HG03108 (cell line): ENCODE data around the gene ERP29.
A peak's percentile ranks its signal among the peaks of the same experiment; 100 is the strongest.
"Not testable (repeated sequence)": the region's sequence is repeated elsewhere in the genome, so short reads cannot be mapped to it uniquely, and the experiment has no call there.

Source experiments
- ATAC-seq: cut with Tn5 transposase; IDR thresholded peaks from one replicate; pipeline ENCODE4 v1.9.1; 2021; ENCODE audit warnings: moderate library complexity; ENCODE audit not compliant: unreplicated experiment

Gene ERP29

DNA sequence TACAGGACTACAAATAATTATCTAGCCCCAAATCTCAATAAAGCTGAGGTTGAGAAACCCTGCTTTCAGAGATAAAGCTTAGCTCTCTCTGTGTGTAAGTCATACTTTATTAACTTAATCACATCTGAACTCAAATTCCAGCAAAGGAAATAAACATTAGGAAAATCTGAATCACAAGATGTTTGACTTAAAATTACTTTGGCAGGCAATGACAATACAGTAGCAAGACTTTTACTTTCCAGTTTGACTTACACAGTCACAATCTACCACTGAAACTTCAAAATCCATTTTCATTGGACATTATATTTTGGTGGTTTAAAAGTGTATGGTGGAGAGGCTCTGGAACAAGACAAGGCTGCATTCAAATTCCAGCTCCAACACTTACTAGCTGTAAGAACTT, 11.7 kb upstream of the ERP29 start:
- ATAC-seq: no peak

DNA sequence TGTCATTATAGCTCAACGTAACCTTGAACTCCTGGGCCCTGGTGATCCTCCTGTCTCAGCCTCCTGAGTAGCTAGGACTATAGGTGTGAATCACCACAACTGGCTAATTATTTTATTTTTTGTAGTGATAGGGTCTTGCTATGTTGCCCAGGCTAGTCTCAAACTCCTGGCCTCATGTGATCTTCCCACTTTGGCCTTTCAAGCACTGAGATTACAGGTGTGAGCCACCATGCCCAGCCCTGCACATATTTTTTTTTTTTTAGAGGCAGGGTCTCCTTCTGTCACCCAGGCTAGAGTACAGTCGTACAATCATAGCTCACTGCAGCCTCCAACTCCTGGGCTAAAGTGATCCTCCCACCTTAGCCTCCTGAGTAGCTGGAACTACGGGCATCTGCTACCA, 9.2 kb upstream of the ERP29 start:
- no peak for ATAC-seq

GRCh38 chr12:112005419-112006395, 7.5 kb upstream of the ERP29 start:
- no peak for ATAC-seq

- ATAC-seq: no peak
Measured at GRCh38 chr12:112007945-112008344, 5.3 kb upstream of the ERP29 start.

DNA sequence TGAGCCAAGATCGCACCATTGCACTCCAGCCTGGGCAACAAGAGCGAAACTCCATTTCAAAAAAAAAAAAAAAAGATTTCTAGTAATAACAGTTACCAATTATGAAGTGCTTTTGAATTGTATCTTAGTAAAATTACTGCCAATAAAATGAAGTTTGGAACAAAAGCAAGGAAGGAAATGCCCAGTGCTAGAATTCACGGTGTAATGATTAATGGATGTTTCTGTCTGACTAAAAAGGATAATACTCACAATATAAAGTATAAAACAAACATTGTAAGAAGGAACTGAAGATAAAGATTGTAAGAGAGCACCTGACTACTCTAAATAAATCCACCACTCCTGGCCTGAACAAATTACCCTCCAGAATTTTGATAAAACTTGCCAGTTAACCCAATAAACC, 4.3 kb upstream of the ERP29 start:
- ATAC-seq: no peak

- ATAC-seq: not testable (repeated sequence)
Measured at GRCh38 chr12:112009596-112009995, 3.6 kb upstream of the ERP29 start.

GRCh38 chr12:112010415-112011344, 2.5 kb upstream of the ERP29 start:
- no peak for ATAC-seq

GRCh38 chr12:112011685-112012084, 1.5 kb upstream of the ERP29 start:
- ATAC-seq: no peak

DNA sequence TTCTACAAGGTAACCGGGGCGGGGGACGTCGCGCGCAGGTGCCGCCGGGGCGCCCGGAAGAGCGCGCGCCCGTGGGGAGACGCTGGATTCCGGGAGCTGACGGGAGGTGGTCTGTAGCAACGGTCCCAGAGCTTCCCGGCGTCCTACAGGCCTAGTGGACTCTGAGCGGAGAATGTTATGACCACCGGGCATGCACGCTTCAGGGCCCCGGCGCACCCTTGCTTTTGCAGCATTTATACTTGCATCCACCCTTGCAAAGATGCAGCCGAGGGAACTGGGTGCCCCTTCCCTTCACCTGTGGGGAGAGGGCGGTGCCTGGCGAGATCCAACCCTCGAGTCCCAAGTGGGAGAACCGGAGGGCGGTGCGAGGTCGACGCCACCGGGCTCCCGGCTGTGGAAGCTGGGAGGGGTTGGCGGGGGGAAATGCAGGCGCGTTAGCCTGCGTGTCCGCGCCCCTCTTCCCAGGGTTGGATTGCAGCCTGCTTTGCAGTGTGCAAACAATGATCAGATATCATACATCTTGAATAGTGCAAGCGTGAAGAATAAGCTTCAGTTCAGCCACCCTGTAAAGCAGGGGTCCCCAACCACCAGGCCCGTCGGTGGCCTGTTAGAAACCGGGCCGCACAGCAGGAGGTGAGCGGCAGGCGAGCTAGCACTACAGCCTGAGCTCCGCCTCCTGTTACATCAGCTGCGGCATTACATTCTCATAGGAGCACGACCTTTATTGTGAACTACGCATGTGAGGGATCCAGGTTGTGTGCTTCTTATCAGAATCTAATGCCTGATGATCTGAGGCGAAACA, 576 bp downstream of the ERP29 start:
- ATAC-seq: peak; percentile 24

GRCh38 chr12:112015938-112016337, 2.7 kb downstream of the ERP29 start:
- no peak for ATAC-seq

DNA sequence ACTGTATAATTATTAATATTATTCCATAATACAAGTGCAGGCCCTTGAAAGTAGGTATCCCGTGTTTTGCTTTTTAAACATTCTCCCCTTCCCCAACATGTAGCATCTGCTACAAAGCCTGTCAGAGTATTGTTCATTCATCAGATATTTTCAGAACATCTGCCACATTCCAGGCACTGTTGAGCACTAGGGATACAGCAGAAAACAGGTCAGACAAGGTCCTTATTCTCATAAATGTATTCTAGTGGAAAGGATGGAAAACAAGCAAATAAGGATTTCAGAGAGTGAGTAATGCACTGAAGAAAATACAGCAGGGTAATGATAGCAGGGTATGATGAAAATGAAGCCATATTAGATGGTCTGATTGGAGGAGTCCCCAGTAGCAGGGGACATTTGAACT, 3.8 kb downstream of the ERP29 start:
- ATAC-seq: no peak

- no peak for ATAC-seq
Measured at GRCh38 chr12:112018571-112019237, 5.5 kb downstream of the ERP29 start.

- ATAC-seq: no peak
Measured at GRCh38 chr12:112020947-112021457, 7.8 kb downstream of the ERP29 start.

DNA sequence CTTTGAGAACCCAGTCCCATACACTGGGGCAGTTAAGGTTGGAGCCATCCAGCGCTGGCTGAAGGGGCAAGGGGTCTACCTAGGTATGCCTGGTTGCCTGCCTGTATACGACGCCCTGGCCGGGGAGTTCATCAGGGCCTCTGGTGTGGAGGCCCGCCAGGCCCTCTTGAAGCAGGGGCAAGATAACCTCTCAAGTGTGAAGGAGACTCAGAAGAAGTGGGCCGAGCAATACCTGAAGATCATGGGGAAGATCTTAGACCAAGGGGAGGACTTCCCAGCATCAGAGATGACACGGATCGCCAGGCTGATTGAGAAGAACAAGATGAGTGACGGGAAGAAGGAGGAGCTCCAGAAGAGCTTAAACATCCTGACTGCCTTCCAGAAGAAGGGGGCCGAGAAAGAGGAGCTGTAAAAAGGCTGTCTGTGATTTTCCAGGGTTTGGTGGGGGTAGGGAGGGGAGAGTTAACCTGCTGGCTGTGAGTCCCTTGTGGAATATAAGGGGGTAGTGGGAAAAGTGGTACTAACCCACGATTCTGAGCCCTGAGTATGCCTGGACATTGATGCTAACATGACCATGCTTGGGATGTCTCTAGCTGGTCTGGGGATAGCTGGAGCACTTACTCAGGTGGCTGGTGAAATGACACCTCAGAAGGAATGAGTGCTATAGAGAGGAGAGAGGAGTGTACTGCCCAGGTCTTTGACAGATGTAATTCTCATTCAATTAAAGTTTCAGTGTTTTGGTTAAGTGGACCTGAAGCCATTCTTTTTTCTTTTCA, 9.2 kb downstream of the ERP29 start:
- ATAC-seq: no peak

- ATAC-seq: no peak
Measured at GRCh38 chr12:112023759-112024396, 10.7 kb downstream of the ERP29 start.

GRCh38 chr12:112025808-112026375, 12.7 kb downstream of the ERP29 start:
- ATAC-seq: no peak

DNA sequence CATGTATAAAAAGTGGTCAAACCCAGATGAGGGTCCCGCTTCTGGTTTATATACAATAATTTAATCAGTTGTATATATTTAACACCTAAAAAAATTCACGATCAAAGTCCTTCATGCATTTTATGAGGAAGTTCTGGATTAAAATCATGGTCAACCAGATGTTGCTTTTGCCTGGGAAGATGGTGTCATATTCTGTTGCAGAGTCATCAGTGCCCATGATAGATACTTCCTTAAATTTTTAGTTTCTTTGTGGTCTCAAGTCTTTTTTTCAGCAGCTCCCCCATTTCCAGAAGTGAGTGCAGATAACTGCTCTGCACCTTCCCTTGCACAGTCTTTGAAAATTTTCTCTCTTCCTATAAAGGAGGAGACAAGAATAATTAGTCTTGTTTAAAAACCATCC, 16.1 kb downstream of the ERP29 start:
- ATAC-seq: no peak

DNA sequence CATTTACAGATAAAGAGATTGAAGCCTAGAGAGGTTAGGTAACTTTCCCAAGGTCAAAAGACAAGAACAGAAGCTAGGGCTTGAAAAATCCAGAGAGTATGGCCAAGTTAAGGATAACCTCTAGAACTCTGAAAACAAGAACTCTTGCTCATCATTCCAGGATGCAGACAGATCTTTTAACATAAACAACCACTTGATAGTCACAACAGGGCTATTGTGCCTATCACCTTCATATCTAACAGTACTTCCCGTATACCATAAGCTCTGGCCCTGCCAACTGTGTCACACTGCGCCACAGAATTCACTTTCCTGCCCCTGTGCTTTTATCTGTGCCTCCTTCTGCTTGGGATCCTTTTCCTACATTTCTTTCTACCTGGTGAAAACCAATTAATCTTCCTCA, 18.2 kb downstream of the ERP29 start:
- no peak for ATAC-seq
